Endothelial cell (in vitro differentiated cells): ENCODE data around the gene MEGF10. TPM values are rescaled to one million over a fixed set of nuclear protein-coding genes. Genes with fewer than 3 reads are reported as not detected.

Experiments
- DNase-seq: peaks from one replicate; pipeline ENCODE4 v3.0.0; 2021; ENCODE audit warnings: low spot score
- H3K27ac Mint-ChIP-seq: one replicate; pipeline ENCODE4 v1.8.0; 2021; ENCODE audit warnings: mixed read lengths, inconsistent platforms; ENCODE audit not compliant: unreplicated experiment
- H3K27me3 Mint-ChIP-seq: one replicate; pipeline ENCODE4 v1.8.0; 2021; ENCODE audit warnings: mild to moderate bottlenecking, moderate library complexity, mixed read lengths, inconsistent platforms; ENCODE audit not compliant: unreplicated experiment
- H3K36me3 Mint-ChIP-seq: one replicate; pipeline ENCODE4 v1.8.0; 2021; ENCODE audit warnings: mild to moderate bottlenecking, low read depth, mixed read lengths, inconsistent platforms; ENCODE audit not compliant: unreplicated experiment
- H3K4me1 Mint-ChIP-seq: one replicate; pipeline ENCODE4 v1.8.0; 2021; ENCODE audit warnings: mild to moderate bottlenecking, mixed read lengths, inconsistent platforms; ENCODE audit not compliant: unreplicated experiment
- H3K4me3 Mint-ChIP-seq: one replicate; pipeline ENCODE4 v1.8.0; 2021; ENCODE audit warnings: mild to moderate bottlenecking, mixed read lengths, inconsistent platforms; ENCODE audit not compliant: unreplicated experiment
- H3K9me3 Mint-ChIP-seq: one replicate; pipeline ENCODE4 v1.8.0; 2021; ENCODE audit warnings: mixed read lengths, inconsistent platforms; ENCODE audit not compliant: unreplicated experiment
- total RNA-seq: library from RNA; stranded (reverse); fragmentation: NEBNext Ultra II Directional; extraction: Animal tissue kit (Norgen Biotek cat#: 25700); gene quantifications from one replicate; pipeline ENCODE4 v1.2.1, GENCODE V29; 2021; ENCODE audit not compliant: unreplicated experiment
- TF ChIP-seq, protein P1 (sequence below): fragments of 200-600 bp; sonication (generic); IDR thresholded peaks from one replicate; pipeline ENCODE4 v1.5.0; 2021; ENCODE audit warnings: antibody characterized with exemption; ENCODE audit not compliant: unreplicated experiment

Gene MEGF10
- total RNA-seq, 1 donor from 2014 or later: 5.6 TPM

DNA sequence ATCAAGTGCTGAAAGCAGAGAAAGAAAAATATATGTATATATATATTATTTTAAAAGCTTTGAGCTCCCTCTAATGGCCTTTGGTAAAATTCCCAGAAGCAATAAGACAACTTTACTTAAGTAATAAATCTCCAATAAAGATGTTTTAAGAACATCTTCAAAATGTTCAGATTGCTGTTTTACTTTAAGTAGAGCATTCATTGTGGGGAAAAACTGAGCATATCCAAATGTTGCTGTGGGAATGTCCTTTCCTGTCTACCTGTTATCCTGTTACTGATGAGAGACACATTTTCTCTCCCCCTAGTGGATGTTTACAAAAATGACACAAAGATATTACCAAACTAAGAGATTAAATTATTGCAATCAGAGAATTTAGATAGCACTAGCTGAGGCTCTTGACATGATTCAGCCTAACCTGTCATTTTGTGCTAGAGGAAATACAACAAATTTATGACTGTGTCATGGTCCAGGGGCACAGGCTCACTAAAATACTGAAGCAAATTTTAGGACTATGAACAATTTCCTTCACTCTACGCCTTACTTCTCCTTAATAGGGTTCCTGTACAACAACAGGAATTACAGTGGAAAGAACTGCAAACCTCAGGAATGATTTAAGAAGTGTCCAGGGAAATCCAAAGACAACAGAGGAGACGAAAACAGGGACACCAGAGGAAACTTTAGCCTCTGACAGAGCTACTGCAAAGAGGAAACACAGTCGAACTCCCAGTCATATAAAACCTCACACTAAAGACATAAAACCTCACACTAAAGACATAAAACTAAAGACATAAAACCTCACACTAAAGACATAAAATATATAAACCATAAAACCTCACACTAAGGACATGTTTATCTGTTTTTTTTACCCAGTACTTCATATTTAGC lies 202.5 kb downstream of the MEGF10 start:
- H3K4me1 Mint-ChIP-seq: peaks cover 5% of the 10 kb centered on the region
- H3K27ac Mint-ChIP-seq: peak overlapping the region; percentile 95
- no peaks in the 10 kb centered on the region for H3K36me3 Mint-ChIP-seq
- TF ChIP-seq, protein P1, sequence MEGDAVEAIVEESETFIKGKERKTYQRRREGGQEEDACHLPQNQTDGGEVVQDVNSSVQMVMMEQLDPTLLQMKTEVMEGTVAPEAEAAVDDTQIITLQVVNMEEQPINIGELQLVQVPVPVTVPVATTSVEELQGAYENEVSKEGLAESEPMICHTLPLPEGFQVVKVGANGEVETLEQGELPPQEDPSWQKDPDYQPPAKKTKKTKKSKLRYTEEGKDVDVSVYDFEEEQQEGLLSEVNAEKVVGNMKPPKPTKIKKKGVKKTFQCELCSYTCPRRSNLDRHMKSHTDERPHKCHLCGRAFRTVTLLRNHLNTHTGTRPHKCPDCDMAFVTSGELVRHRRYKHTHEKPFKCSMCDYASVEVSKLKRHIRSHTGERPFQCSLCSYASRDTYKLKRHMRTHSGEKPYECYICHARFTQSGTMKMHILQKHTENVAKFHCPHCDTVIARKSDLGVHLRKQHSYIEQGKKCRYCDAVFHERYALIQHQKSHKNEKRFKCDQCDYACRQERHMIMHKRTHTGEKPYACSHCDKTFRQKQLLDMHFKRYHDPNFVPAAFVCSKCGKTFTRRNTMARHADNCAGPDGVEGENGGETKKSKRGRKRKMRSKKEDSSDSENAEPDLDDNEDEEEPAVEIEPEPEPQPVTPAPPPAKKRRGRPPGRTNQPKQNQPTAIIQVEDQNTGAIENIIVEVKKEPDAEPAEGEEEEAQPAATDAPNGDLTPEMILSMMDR: peak; percentile 93
- H3K27me3 Mint-ChIP-seq: no peaks in the 10 kb centered on the region
- H3K9me3 Mint-ChIP-seq: no peaks in the 10 kb centered on the region
- H3K4me3 Mint-ChIP-seq: no peak overlapping the region
- no peak for DNase-seq

DNA sequence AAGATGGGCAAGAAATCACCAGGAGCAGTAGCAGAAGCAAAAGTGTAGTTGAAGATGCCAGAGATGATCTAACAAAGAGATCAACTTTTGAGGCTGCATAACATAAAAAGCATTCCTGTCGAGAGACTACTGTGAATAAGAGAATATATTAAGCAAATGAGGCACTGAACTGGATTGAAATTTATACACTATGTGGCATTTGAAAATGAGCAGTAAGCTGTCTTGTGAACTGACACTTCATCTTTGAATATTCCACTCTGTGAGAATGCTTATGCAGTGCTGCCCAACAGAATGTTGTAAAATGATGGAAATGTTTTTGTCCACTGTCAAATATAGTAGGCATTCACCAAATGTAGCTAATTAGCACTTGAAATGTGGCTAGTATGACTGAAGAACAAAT lies 208.0 kb downstream of the MEGF10 start:
- DNase-seq: no peak
- Mint-ChIP-seq H3K27ac (no peak overlapping the region), H3K9me3 (no peaks in the 10 kb centered on the region), H3K4me3 (no peak overlapping the region), H3K27me3 (no peaks in the 10 kb centered on the region), H3K36me3 (no peaks in the 10 kb centered on the region), H3K4me1 (peaks cover 2% of the 10 kb centered on the region)
- TF ChIP-seq, protein P1: no peak

DNA sequence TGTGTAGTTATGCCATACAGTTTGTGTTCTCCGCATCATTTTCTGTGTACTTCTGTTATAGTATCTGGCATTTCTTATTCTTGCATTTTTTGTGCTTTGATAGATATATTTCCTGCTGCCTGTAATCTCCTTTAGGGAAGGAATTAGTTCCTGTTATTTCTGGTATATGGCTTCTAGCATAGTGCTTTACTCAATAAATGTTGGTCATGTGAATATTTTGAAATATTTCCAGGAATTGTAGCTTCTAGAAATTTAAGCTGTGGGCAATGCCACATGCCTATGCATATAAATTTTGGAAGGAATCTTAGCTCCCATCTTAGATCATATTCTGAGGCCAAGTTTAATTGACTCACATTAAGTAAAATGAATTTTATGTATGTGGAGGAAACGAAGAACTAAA lies 215.3 kb downstream of the MEGF10 start:
- no peaks in the 10 kb centered on the region for H3K36me3 Mint-ChIP-seq
- TF ChIP-seq, protein P1: no peak
- H3K27me3 Mint-ChIP-seq: no peaks in the 10 kb centered on the region
- H3K27ac Mint-ChIP-seq: no peak overlapping the region
- H3K4me1 Mint-ChIP-seq: peaks cover 6% of the 10 kb centered on the region
- DNase-seq: no peak
- H3K9me3 Mint-ChIP-seq: no peaks in the 10 kb centered on the region
- no peak overlapping the region for H3K4me3 Mint-ChIP-seq

DNA sequence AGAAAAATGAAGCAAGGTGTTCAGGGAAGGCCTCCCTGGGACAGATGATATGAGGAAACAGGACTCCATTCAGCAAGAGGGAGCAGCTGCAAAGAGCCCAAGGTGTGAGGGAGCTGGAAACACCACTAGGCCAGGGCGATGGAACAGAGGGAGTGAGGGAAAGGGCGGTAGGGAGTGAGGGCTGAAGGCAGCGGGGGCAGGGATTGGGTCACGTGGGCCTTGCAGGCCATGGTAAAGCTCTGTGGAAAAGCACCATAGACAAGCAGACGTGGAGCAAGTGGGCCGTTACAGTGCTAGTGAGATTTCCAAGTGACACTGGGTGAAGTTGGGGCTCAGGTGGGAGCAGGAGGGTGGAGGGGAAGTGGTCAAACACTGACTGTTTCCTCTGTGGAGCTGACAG lies 216.0 kb downstream of the MEGF10 start:
- no peaks in the 10 kb centered on the region for H3K27me3 Mint-ChIP-seq
- DNase-seq: no peak
- no peaks in the 10 kb centered on the region for H3K36me3 Mint-ChIP-seq
- no peaks in the 10 kb centered on the region for H3K9me3 Mint-ChIP-seq
- peaks cover 6% of the 10 kb centered on the region for H3K4me1 Mint-ChIP-seq
- H3K27ac Mint-ChIP-seq: no peak overlapping the region
- H3K4me3 Mint-ChIP-seq: no peak overlapping the region
- TF ChIP-seq, protein P1: no peak

DNA sequence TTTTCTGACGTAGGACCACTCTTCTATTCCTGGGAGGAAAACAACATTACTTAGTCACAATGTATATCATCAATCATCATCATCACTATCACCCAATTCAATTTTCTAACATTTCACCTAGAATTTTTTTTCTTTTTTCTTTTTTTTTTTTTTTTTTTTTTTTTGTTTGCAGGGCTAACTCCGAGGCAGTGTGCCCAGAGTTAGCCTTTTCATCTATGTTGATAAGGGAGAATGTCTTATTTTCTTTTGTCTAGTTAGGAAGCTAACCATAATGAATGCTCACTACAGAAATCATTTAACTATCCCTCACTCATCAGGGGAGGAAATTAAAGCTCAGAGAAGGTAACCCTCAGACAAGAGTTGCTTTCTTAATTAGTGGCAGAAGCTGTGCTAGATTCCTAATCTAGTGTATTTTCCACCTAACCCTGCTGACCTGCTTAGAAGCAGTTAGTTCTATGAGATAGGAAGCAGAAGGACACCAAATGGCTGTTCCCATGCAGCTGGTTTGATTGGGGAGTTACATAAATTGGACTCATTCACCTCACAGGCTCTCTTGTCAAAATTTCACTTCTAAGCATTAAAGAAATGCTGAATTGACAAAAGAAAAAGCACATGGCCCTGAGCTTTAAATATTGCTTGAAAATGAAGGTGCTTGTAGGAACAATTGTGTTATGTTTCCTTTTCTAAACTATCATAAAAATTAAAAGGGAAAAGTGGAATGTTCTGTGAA lies 218.2 kb downstream of the MEGF10 start:
- DNase-seq: no peak
- no peak overlapping the region for H3K27ac Mint-ChIP-seq
- no peaks in the 10 kb centered on the region for H3K36me3 Mint-ChIP-seq
- no peaks in the 10 kb centered on the region for H3K27me3 Mint-ChIP-seq
- H3K4me3 Mint-ChIP-seq: no peak overlapping the region
- TF ChIP-seq, protein P1: no peak
- H3K9me3 Mint-ChIP-seq: no peaks in the 10 kb centered on the region
- peaks cover 6% of the 10 kb centered on the region for H3K4me1 Mint-ChIP-seq
